Hepatocyte (in vitro differentiated cells): ENCODE measurements around the gene NPEPL1. TPM values are rescaled to one million over a fixed set of nuclear protein-coding genes. Genes with fewer than 3 reads are reported as not detected.

Experiments
- DNase-seq: peaks from one replicate; pipeline ENCODE4 v3.0.0-alpha.2; 2016; ENCODE audit warnings: low spot score
- H2AFZ ChIP-seq: fragments of 200-600 bp; sonication (generic); 2 replicates; pipeline ENCODE4 v1.6.0; 2016; ENCODE audit warnings: antibody characterized with exemption, mild to moderate bottlenecking
- H3K27ac ChIP-seq: fragments of 200-600 bp; sonication (generic); 2 replicates; pipeline ENCODE4 v1.5.1; 2016; ENCODE audit warnings: mild to moderate bottlenecking
- H3K27me3 ChIP-seq: fragments of 200-600 bp; sonication (generic); 2 replicates; pipeline ENCODE4 v1.6.1; 2016
- H3K36me3 ChIP-seq: fragments of 200-600 bp; sonication (generic); replicated peaks from 2 replicates; pipeline ENCODE4 v1.5.1; 2016; ENCODE audit warnings: low read depth; ENCODE audit not compliant: insufficient read depth
- H3K4me1 ChIP-seq: fragments of 200-600 bp; sonication (generic); 2 replicates; pipeline ENCODE4 v1.5.1; 2016; ENCODE audit warnings: mild to moderate bottlenecking, moderate library complexity; ENCODE audit not compliant: insufficient read depth
- H3K4me2 ChIP-seq: fragments of 200-600 bp; sonication (generic); 2 replicates; pipeline ENCODE4 v1.6.0; 2016
- H3K4me3 ChIP-seq: fragments of 200-600 bp; sonication (generic); 2 replicates; pipeline ENCODE4 v1.5.1; 2016; ENCODE audit warnings: mild to moderate bottlenecking
- H3K79me2 ChIP-seq: fragments of 200-600 bp; sonication (generic); 2 replicates; pipeline ENCODE4 v1.6.0; 2017; ENCODE audit warnings: mild to moderate bottlenecking
- H3K9me2 ChIP-seq: fragments of 200-600 bp; sonication (generic); replicated peaks from 2 replicates; pipeline ENCODE4 v1.6.0; 2017; ENCODE audit warnings: mild to moderate bottlenecking; ENCODE audit not compliant: insufficient read depth
- H3K9me3 ChIP-seq: fragments of 200-600 bp; sonication (generic); 2 replicates; pipeline ENCODE4 v1.5.1; 2016; ENCODE audit warnings: low read depth, mild to moderate bottlenecking
- H4K20me1 ChIP-seq: fragments of 200-600 bp; sonication (generic); 2 replicates; pipeline ENCODE4 v1.6.0; 2016; ENCODE audit warnings: mild to moderate bottlenecking; ENCODE audit not compliant: insufficient read depth, poor library complexity, severe bottlenecking
- CTCF ChIP-seq: fragments of 200-600 bp; sonication (generic); IDR thresholded peaks from 2 replicates; pipeline ENCODE4 v1.5.1; 2016; ENCODE audit warnings: antibody characterized with exemption, mild to moderate bottlenecking; ENCODE audit not compliant: poor library complexity
- EZH2 ChIP-seq: fragments of 200-600 bp; sonication (generic); IDR thresholded peaks from 2 replicates; pipeline ENCODE4 v1.6.1; 2016; ENCODE audit warnings: antibody characterized with exemption, mild to moderate bottlenecking, borderline replicate concordance
- EZH2phosphoT487 ChIP-seq: fragments of 200-600 bp; sonication (generic); IDR thresholded peaks from one replicate; pipeline ENCODE4 v1.6.1; 2018; ENCODE audit warnings: antibody characterized with exemption, mild to moderate bottlenecking, low read depth, moderate library complexity; ENCODE audit not compliant: unreplicated experiment, severe bottlenecking
- WGBS: methylation state at CpG from one replicate; pipeline ENCODE4 v1.1.6; 2016; ENCODE audit warnings: low lambda C conversion rate; ENCODE audit errors: missing lambda C conversion rate; 5-methylcytosine and 5-hydroxymethylcytosine counted together
- polyA plus RNA-seq: library from polyadenylated mRNA; unstranded; fragments of >200 nt; fragmentation: Nextera tagmentation; extraction: Ambion mirVana; gene quantifications from 2 replicates; pipeline ENCODE4 v1.2.1, GENCODE V29; 2016
- total RNA-seq: library from RNA; depleted of rRNA; stranded (reverse); fragments of >200 nt; gene quantifications from 2 replicates; pipeline ENCODE4 v1.2.3, GENCODE V29; 2014

NPEPL1 gene
- total and polyA plus RNA-seq, 2 experiments from 2014 or later = 15.2 to 42.3 TPM

DNA sequence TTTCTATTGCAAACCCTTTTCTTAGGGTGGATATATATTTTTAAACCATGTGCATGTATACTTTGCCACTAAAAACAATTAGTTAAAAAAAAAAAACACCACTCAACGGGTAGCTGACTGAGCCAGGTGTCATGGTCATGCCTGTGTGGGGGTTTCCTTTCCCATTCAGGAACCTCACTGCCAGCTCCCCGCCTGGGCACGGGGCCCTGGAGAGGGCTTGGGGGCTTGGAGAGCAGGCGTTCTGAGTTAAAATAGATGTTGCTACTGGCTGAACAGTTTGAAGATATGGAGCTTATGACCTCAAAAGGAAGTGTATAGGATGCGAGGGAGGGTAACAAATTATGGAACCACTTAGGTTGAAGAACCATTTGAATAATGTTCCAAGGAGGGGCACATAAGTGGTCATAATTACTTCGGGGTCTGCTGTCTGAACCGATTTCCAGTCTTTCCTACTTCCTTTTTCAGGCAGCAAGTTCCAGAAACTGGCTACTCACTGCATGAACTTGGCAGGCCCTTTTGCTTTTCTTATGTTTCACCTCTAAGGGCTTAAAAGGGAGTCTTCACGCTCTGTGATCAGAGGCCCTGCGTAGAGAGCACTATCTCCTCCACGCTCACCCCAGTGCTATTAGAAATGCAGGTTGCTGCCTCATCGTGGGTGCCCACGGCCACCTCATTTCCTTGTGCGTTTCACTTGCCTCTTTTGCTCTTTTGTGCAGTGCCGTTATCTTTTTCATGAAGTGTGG is 31.6 kb upstream of the NPEPL1 start:
- no peak overlapping the region for H3K27ac ChIP-seq

GRCh38 chr20:58661598-58662473 is 30.8 kb upstream of the NPEPL1 start:
- DNase-seq = no peak
- no peaks in the 10 kb centered on the region for H3K27me3 ChIP-seq
- no peak overlapping the region for H3K4me2 ChIP-seq
- peaks cover 75% of the 10 kb centered on the region for H4K20me1 ChIP-seq
- no peaks in the 10 kb centered on the region for H3K36me3 ChIP-seq
- 93% methylated on average over 12 of the region's 12 CpGs for WGBS
- no peaks in the 10 kb centered on the region for H3K9me2 ChIP-seq
- TF ChIP-seq EZH2 (no peak), CTCF (no peak), EZH2phosphoT487 (no peak)
- H2AFZ ChIP-seq = no peak overlapping the region
- H3K79me2 ChIP-seq = peaks cover 98% of the 10 kb centered on the region
- no peaks in the 10 kb centered on the region for H3K4me1 ChIP-seq
- no peak overlapping the region for H3K4me3 ChIP-seq
- H3K9me3 ChIP-seq = no peaks in the 10 kb centered on the region
- no peak overlapping the region for H3K27ac ChIP-seq

More for the DNA sequence above, 31.6 kb upstream of the NPEPL1 start:
- no peaks in the 10 kb centered on the region for H3K36me3 ChIP-seq
- DNase-seq = no peak
- H3K4me2 ChIP-seq = no peak overlapping the region
- peaks cover 98% of the 10 kb centered on the region for H3K79me2 ChIP-seq
- H3K9me2 ChIP-seq = no peaks in the 10 kb centered on the region
- peaks cover 5% of the 10 kb centered on the region for H3K4me1 ChIP-seq
- TF ChIP-seq CTCF (no peak), EZH2 (no peak), EZH2phosphoT487 (no peak)
- H3K27me3 ChIP-seq = no peaks in the 10 kb centered on the region
- no peak overlapping the region for H3K4me3 ChIP-seq
- no peaks in the 10 kb centered on the region for H3K9me3 ChIP-seq
- H2AFZ ChIP-seq = no peak overlapping the region
- WGBS = 90% methylated on average over 14 of the region's 14 CpGs
- H4K20me1 ChIP-seq = peaks cover 79% of the 10 kb centered on the region

GRCh38 chr20:58664331-58664730 is 28.3 kb upstream of the NPEPL1 start:
- Histone ChIP-seq H3K4me1 (no peaks in the 10 kb centered on the region), H3K27ac (no peak overlapping the region), H2AFZ (no peak overlapping the region), H3K9me3 (no peaks in the 10 kb centered on the region), H4K20me1 (peaks cover 51% of the 10 kb centered on the region), H3K4me3 (no peak overlapping the region), H3K27me3 (no peaks in the 10 kb centered on the region), H3K36me3 (no peaks in the 10 kb centered on the region), H3K4me2 (no peak overlapping the region), H3K9me2 (no peaks in the 10 kb centered on the region), H3K79me2 (peaks cover 89% of the 10 kb centered on the region)
- no peak for DNase-seq
- TF ChIP-seq EZH2phosphoT487 (no peak), CTCF (no peak), EZH2 (no peak)
- 90% methylated on average over 2 of the region's 2 CpGs for WGBS
